Immature natural killer cell (primary cell): ENCODE results near the gene GLP2R. TPM values are rescaled to one million over a fixed set of nuclear protein-coding genes. Genes with fewer than 3 reads are reported as not detected.
A peak's percentile ranks its signal among the peaks of the same experiment; 100 is the strongest.

Source experiments
- DNase-seq, 3 donors: peaks; one replicate each; pipeline ENCODE4 v3.0.0; 2022; ENCODE audit warnings: mixed read lengths in 1 of 3
- H3K27ac Mint-ChIP-seq, 6 donors: one replicate each; pipeline ENCODE4 v1.8.0; 2020; ENCODE audit warnings: mixed read lengths in 6 of 6, mild to moderate bottlenecking in 5 of 6, inconsistent platforms in 4 of 6, moderate library complexity in 3 of 6
- H3K27me3 Mint-ChIP-seq, 3 donors: one replicate each; pipeline ENCODE4 v1.8.0; 2020 to 2021; ENCODE audit warnings: low read depth in 3 of 3, mild to moderate bottlenecking in 3 of 3, mixed read lengths in 3 of 3, moderate library complexity in 3 of 3, inconsistent platforms in 1 of 3
- H3K36me3 Mint-ChIP-seq, 3 donors: one replicate each; pipeline ENCODE4 v1.8.0; 2020; ENCODE audit warnings: mixed read lengths in 3 of 3, inconsistent platforms in 2 of 3, mild to moderate bottlenecking in 2 of 3
- H3K4me1 Mint-ChIP-seq, 2 donors: one replicate each; pipeline ENCODE4 v1.8.0; 2020; ENCODE audit warnings: inconsistent platforms in 2 of 2, mild to moderate bottlenecking in 2 of 2, mixed read lengths in 2 of 2, moderate library complexity in 1 of 2
- H3K4me3 Mint-ChIP-seq, 5 donors: one replicate each; pipeline ENCODE4 v1.8.0; 2020; ENCODE audit warnings: mild to moderate bottlenecking in 5 of 5, mixed read lengths in 5 of 5, inconsistent platforms in 3 of 5, moderate library complexity in 3 of 5
- H3K9me3 Mint-ChIP-seq, 6 donors: one replicate each; pipeline ENCODE4 v1.8.0; 2020; ENCODE audit warnings: mild to moderate bottlenecking in 6 of 6, mixed read lengths in 6 of 6, inconsistent platforms in 4 of 6, moderate library complexity in 3 of 6
- polyA plus RNA-seq, 3 donors: library from polyadenylated mRNA; unstranded; fragments of 300-500 nt; fragmentation: Illumina TruSeq; gene quantifications; one replicate each; pipeline ENCODE4 v1.2.3, GENCODE V29; 2021

GLP2R gene
- polyA plus RNA-seq, 3 donors from 2014 or later, result not detected

DNA sequence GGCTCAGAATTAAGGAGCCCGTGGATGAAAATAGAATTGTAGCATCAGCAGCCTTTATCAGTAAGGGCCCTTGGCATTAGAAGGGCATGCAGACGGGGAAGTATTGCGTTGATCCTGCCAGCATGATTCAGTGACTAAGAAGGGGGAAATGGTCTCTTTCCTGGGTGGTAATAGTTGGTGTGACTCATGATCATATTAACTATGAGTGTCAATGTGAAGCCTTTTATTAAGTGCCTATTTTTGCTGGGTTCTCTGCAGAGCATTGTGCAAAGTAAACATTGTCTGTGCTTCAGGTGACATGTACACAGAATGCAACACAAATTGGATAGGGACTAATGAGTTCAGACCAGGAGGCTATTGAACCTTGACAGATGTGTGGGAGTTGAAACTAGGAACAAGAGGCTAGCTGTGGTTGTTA is 54.9 kb downstream of the GLP2R start:
- no peaks in the 10 kb centered on the region for H3K4me1 Mint-ChIP-seq
- H3K27me3 Mint-ChIP-seq, result peaks cover 4 to 10% (median 5%) of the 10 kb centered on the region in 3 donors
- no peak for DNase-seq
- peaks cover 0 to 5% (median 0%) of the 10 kb centered on the region in 3 donors for H3K36me3 Mint-ChIP-seq
- no peak overlapping the region for H3K27ac Mint-ChIP-seq
- no peak overlapping the region for H3K4me3 Mint-ChIP-seq
- peaks cover 6 to 22% (median 14%) of the 10 kb centered on the region in 6 donors for H3K9me3 Mint-ChIP-seq

DNA sequence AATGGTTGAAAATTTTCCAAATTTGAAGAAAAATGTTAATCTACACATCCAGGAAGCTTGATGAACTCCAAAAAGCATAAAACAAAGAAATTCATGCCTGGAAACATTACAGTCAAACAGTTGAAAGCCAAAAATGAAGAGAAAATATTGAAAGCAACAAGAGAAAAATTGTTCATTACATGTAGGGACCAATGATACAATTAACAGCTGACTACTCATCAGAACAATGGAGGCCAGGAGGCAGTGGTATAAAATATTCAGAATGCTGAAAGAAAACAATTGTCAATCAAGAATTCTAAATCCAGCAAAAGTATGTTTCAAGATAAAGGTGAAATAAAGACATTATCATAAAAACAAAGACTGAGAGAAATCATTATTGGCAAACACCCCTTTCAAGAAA is 57.7 kb downstream of the GLP2R start:
- H3K27me3 Mint-ChIP-seq, result peaks cover 0 to 10% (median 4%) of the 10 kb centered on the region in 3 donors
- H3K4me3 Mint-ChIP-seq, result no peak overlapping the region
- no peak for DNase-seq
- peaks cover 6 to 22% (median 14%) of the 10 kb centered on the region in 6 donors for H3K9me3 Mint-ChIP-seq
- peaks cover 0 to 5% (median 0%) of the 10 kb centered on the region in 3 donors for H3K36me3 Mint-ChIP-seq
- H3K27ac Mint-ChIP-seq, result no peak overlapping the region
- no peaks in the 10 kb centered on the region for H3K4me1 Mint-ChIP-seq

DNA sequence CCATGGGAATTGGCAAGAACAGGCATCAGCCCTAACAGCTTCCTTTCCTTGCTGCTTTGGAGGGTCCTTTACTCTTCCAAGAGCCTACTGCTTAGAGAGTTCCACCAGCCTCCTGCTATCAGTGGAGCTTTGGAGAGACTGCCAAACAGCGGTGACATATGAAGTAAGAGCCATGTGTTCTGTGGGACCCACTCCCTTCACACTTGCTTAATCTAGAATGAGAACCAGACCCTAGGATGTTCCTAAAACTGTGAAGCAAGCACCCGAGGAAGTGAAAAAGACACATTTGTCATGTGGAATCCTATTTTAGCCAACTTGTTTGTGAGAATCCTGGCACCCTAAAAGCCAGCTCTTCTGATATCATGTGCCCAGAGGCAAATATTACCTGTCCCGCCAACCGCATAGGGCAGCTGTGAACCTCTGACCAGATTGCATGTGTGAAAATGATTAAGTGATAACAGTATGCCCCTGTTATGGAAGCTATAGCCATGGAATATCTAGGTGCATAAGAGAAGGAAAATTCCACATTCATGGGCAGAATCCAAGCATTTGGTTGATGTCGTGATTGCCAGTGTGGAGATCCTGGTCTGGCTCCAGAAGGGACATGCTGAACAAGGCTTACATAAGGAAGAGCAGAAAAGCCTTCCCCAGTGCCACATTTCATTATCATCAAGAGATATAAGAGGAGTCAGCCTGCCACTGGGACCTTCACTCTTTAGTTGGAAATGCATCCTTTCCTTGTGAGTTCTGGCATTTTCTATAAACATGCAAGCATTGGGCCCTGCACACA is 60.6 kb downstream of the GLP2R start:
- Mint-ChIP-seq H3K9me3 (peaks cover 6 to 22% (median 14%) of the 10 kb centered on the region in 6 donors), H3K27ac (no peak overlapping the region), H3K36me3 (peaks cover 0 to 5% (median 0%) of the 10 kb centered on the region in 3 donors), H3K27me3 (peaks cover 0 to 3% (median 3%) of the 10 kb centered on the region in 3 donors), H3K4me1 (no peaks in the 10 kb centered on the region), H3K4me3 (no peak overlapping the region)
- DNase-seq, result no peak

DNA sequence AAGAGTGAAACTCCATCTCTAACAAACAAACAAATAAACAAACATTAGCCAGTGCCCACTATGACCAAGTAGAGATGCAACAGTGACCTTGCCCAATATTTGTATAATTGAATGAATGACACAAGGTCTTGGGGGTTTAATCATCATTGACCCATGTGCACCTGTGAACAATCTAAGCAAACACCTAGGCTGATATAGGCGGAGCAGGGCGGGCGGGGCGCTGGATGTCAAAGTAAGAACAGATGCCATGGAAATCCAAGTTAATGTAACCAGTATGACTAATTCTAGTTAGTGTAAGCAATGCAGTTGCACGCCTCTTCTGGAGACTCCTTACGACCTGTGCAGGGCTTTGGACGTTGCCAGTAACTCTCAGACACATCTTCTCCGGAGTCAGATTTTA is 61.8 kb downstream of the GLP2R start:
- H3K27me3 Mint-ChIP-seq, result peaks cover 0 to 3% (median 0%) of the 10 kb centered on the region in 3 donors
- no peak overlapping the region for H3K4me3 Mint-ChIP-seq
- DNase-seq, result no peak
- peaks cover 6 to 14% (median 11%) of the 10 kb centered on the region in 6 donors for H3K9me3 Mint-ChIP-seq
- no peak overlapping the region for H3K27ac Mint-ChIP-seq
- no peaks in the 10 kb centered on the region for H3K4me1 Mint-ChIP-seq
- no peaks in the 10 kb centered on the region for H3K36me3 Mint-ChIP-seq

DNA sequence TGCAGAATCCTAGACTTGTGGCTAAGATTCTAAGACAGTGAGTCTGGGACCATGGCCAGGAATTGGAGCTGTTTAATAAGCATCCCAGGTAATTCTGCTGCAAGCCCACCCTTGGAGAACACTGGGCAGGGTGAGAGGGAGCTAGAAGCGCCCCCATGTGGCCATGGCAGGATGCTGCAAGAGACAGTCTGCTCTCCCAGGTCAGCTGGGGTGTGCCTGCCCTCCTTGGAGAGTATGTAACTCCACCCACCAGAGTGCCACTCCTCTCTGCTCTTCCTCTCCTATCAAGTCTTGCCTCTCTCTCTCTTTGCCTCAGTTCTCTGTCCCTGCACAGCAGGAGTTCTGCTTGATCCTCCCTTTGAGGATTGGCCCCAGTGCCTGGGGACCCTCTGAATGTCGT is 64.4 kb downstream of the GLP2R start:
- Mint-ChIP-seq H3K4me3 (no peak overlapping the region), H3K27ac (no peak overlapping the region), H3K4me1 (no peaks in the 10 kb centered on the region), H3K36me3 (no peaks in the 10 kb centered on the region), H3K9me3 (no peaks in the 10 kb centered on the region), H3K27me3 (peaks cover 0 to 7% (median 3%) of the 10 kb centered on the region in 3 donors)
- no peak for DNase-seq

DNA sequence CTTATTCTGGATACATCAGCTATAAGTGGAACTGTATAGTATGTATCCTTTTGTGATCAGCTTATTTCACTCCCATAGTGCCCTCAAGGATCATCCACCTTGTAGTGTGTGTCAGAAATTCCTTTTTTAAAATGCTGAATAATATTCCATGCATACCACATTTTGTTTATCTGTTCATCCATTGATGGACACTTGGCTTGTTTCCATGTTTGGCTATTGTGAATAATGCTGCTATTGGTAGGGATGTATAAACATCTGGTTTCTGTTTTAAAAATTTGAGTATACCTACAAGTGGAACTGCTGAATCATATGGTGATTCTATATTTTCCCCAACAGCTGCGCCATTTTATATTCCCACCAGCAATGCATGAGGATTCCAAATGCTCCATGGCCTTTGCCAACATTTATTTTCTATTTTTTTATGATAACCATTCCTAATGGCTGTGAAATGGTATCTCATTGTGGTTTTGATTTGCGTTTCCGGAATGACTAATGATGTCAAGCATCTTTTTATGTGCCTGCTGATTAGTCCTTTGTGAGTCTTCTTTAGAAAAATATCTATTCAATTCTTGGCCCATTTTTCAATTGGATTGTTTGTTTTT is 67.8 kb downstream of the GLP2R start:
- H3K27me3 Mint-ChIP-seq, result peaks cover 0 to 7% (median 5%) of the 10 kb centered on the region in 3 donors
- DNase-seq, result no peak
- H3K27ac Mint-ChIP-seq, result no peak overlapping the region
- no peaks in the 10 kb centered on the region for H3K4me1 Mint-ChIP-seq
- H3K36me3 Mint-ChIP-seq, result no peaks in the 10 kb centered on the region
- H3K4me3 Mint-ChIP-seq, result no peak overlapping the region
- no peaks in the 10 kb centered on the region for H3K9me3 Mint-ChIP-seq

DNA sequence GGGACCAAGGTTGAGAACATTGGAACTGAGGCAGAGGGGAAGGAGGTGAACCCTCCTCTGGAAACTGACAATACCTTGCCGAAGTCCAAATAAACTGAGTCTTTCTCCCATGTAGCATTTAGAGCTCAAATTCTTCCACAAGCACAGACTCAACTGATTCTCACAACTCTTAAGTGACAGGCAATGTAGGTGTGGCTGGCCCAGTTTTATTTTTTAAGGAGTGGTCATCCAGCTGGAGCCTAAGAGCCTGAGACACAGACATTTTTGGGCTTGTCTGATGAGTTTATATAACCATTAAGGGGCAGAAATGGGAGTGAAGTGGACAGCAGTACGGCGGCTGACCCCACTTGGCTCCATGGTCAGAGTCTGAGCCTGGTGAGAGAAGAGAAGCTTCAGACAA is 68.5 kb downstream of the GLP2R start:
- no peaks in the 10 kb centered on the region for H3K36me3 Mint-ChIP-seq
- no peak overlapping the region for H3K27ac Mint-ChIP-seq
- no peak overlapping the region for H3K4me3 Mint-ChIP-seq
- H3K9me3 Mint-ChIP-seq, result no peaks in the 10 kb centered on the region
- no peak for DNase-seq
- peaks cover under 1 to 7% (median 3%) of the 10 kb centered on the region in 3 donors for H3K27me3 Mint-ChIP-seq
- no peaks in the 10 kb centered on the region for H3K4me1 Mint-ChIP-seq

DNA sequence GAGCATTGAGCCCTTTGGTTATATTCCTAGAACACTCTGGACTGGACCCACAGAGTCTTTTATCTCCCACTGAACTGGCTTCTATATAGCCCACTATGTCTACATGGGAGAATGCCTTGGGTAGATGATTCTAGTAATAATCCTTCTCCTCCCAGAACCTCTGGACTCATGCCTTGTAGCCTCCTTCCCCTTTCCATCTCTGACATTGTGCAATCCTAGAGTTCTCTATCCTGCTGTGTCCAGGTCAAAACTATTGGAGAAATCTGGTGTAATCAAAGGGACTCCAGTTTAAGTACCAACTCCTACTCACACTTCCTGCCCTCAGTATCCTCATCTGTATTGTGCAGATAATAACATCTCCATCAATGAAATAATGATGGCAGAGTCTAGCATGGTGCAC is 70.2 kb downstream of the GLP2R start:
- Mint-ChIP-seq H3K27me3 (peaks cover 2 to 9% (median 4%) of the 10 kb centered on the region in 3 donors), H3K36me3 (peaks cover 0 to 4% (median 0%) of the 10 kb centered on the region in 3 donors), H3K4me1 (no peaks in the 10 kb centered on the region), H3K4me3 (no peak overlapping the region), H3K27ac (no peak overlapping the region), H3K9me3 (no peaks in the 10 kb centered on the region)
- no peak for DNase-seq

DNA sequence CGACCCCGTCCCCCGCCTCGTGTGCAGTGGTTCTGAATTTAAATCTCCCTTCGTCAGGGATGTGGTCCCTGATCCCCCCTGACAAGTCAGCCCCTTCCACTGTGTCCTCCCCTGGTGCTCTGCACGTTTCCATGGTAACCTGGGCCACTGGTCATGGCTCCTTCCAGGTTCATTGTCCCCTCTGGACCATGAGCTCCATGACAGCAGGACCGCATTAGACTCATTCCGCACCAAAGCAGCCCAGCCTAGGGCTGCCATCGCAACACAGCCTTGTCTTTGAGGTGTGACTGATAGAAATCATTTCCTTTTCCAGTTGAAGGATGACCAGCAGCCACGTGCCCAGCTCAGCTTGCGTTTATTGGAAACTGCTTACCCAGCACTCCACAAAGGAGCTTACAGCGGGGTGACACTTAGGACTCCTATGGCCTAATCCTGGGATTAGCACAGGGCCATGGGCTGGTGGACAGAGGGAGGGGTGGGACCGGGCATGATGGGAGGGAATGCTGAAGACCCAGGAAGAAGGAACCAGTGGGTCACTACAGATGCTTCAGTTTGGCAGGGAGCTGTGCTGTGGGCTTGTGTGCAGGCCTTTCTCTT is 71.7 kb downstream of the GLP2R start:
- Mint-ChIP-seq H3K9me3 (no peaks in the 10 kb centered on the region), H3K27ac (no peak overlapping the region), H3K27me3 (peaks cover 2 to 9% (median 4%) of the 10 kb centered on the region in 3 donors), H3K4me1 (no peaks in the 10 kb centered on the region), H3K4me3 (no peak overlapping the region), H3K36me3 (peaks cover 0 to 7% (median 0%) of the 10 kb centered on the region in 3 donors)
- DNase-seq, result no peak

DNA sequence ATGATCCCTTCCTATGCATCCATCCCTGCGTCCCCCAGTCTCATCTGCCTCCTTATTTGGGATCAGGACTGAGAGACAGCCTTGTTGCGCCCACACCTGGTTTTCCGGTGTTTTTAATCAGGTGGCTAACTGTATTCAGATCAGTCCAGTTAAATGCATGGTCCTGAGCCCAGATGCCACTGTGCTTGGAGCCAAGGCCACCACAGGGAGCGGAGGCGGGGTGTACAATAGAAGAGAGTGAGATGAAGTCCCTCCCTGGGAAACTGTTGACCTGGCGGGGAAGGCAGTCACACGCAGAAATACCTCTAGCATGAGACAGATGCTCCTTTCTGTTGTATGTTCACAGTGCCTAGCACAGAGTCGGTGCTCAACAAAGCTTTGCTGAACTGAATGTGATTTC is 73.1 kb downstream of the GLP2R start:
- H3K9me3 Mint-ChIP-seq, result no peaks in the 10 kb centered on the region

DNA sequence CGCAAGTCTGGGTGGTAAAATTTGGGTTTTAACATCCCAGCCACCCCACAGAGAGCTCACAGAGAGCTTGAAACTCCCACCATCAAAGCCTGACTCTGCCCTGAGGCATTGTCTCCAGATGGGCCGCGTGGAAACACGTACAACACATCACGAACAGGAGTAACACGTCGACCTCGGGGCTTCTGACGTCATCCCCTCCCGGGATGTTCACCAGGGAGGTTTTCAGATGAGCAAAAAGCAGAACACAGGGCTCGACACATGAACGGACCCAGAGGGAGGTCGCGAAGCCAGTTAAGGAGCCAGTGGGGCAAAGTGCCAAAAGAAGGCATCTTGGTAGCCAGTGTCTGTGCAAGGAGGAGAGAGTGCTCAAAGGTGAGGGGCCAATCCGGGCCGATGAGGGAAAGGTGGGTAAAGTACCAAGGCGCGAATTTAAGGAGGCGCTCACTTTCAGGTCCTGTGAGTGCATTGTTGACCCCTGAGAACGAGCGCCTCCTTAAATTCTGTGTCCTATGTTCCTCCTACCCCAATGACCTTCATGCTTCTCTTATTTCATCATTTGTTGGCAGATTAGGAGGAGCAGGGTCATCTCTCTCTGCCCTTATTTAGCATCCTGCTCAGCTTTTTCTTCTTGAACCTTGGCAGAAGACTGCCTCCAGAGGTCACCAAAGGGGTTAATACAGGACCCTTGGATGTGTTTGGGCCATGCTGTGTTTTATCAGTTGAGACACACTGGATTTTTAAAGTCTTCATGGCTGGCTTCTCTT is 73.7 kb downstream of the GLP2R start:
- peaks cover 0 to 7% (median 0%) of the 10 kb centered on the region in 3 donors for H3K36me3 Mint-ChIP-seq
- H3K27me3 Mint-ChIP-seq, result peaks cover 2 to 4% (median 3%) of the 10 kb centered on the region in 3 donors
- no peaks in the 10 kb centered on the region for H3K4me1 Mint-ChIP-seq
- no peak overlapping the region for H3K27ac Mint-ChIP-seq
- H3K4me3 Mint-ChIP-seq, result no peak overlapping the region
- H3K9me3 Mint-ChIP-seq, result no peaks in the 10 kb centered on the region
- DNase-seq, result no peak

More for the DNA sequence above, 73.1 kb downstream of the GLP2R start:
- Mint-ChIP-seq H3K27ac (no peak overlapping the region), H3K27me3 (peaks cover 2 to 5% (median 4%) of the 10 kb centered on the region in 3 donors), H3K36me3 (peaks cover 0 to 7% (median 0%) of the 10 kb centered on the region in 3 donors), H3K4me1 (no peaks in the 10 kb centered on the region), H3K4me3 (no peak overlapping the region)
- DNase-seq, result no peak

DNA sequence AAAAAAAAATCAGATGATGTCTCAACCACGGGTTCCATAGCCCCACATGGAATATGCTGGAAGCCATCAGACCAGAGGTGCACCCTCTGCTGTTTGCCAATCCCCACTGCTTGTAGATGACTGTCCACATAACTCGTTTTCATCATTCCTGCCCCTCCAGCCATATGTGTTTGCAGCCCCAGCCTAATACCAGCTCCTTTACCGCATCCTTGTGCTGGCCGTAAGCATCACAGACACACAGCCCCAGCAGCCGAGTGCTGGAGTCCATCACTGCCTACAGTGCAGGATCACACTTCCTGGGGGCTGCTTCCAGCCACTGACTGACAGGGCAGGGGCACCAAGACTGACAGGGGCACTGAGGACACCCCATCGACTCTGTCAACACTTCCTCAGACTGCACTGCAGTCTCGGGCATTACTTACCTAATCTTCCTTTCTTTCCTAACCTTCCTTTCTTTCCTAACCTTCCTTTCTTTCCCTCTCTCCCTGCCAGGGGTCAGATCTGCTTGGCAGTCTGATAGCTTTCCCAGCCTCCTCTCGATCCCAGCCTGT is 74.4 kb downstream of the GLP2R start:
- Mint-ChIP-seq H3K27me3 (peaks cover 2 to 4% (median 3%) of the 10 kb centered on the region in 3 donors), H3K27ac (no peak overlapping the region), H3K9me3 (no peaks in the 10 kb centered on the region), H3K36me3 (peaks cover 0 to 7% (median 0%) of the 10 kb centered on the region in 3 donors), H3K4me1 (no peaks in the 10 kb centered on the region), H3K4me3 (no peak overlapping the region)
- no peak for DNase-seq

DNA sequence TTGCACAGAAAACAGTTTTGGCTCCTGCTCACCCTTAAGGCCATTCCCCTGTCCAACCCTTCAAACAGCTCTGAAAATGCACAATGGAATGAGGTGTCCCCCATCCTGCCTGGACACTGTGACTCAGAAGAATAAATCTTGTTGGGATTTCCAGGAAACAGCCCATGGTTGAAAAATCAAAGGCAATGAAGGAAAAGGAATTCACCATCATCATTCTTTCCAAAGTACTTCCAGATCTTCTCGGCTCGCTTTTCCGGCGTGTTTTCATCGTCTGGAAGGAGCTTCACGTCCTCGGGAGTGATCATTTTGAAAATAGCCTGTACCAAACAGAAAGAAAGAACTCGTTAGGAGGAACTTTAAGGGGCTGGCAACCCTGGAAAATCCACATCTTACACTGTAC is 75.1 kb downstream of the GLP2R start:
- Mint-ChIP-seq H3K4me3 (no peak overlapping the region), H3K4me1 (no peaks in the 10 kb centered on the region), H3K27ac (peak overlapping the region in 1 of 6 donors; percentile 5), H3K36me3 (peaks cover 0 to 7% (median 0%) of the 10 kb centered on the region in 3 donors), H3K27me3 (peaks cover 2 to 4% (median 3%) of the 10 kb centered on the region in 3 donors), H3K9me3 (no peaks in the 10 kb centered on the region)
- no peak for DNase-seq
